Pancreas (tissue), 10 donors: ENCODE results near the gene UBE2F. TPM values are rescaled to one million over a fixed set of nuclear protein-coding genes. Genes with fewer than 3 reads are reported as not detected.
A peak's percentile ranks its signal among the peaks of the same experiment; 100 is the strongest.

Experiments
- ATAC-seq, 4 donors: fragments of 200-7000 bp; cut with Tn5 transposase; one replicate each; pipeline versions ENCODE4 v1.8.0 to v1.9.1; 2020; ENCODE audit warnings: mild to moderate bottlenecking in 4 of 4, moderate library complexity in 4 of 4
- DNase-seq, 6 donors: peaks; one replicate each; pipeline ENCODE4 v3.0.0-alpha.2; 2020
- FAIRE-seq: peaks from 2 replicates; lab custom pipeline; 2012; peaks lifted over from hg19 to GRCh38; lab: Jason Lieb, UNC
- H3K27ac ChIP-seq, 4 donors: fragments of 200-600 bp; sonication (generic); 1 replicate in 3 of 4; 2 replicates in 1 of 4; pipeline versions ENCODE4 v1.5.0 to v1.8.0; 2020
- H3K27me3 ChIP-seq, 4 donors: fragments of 200-600 bp; one replicate each; pipeline ENCODE4 v1.8.0; 2021
- H3K36me3 ChIP-seq, 3 donors: fragments of 200-600 bp; sonication (generic) in 1 of 3; one replicate each; pipeline versions ENCODE4 v1.5.0 to v1.8.0; 2020 to 2021
- H3K4me1 ChIP-seq, 3 donors: fragments of 200-600 bp; one replicate each; pipeline ENCODE4 v1.8.0; 2021
- H3K4me3 ChIP-seq, 4 donors: fragments of 200-600 bp; sonication (generic) in 2 of 4; one replicate each; pipeline versions ENCODE4 v1.5.0 to v1.8.0; 2020 to 2021
- H3K9me3 ChIP-seq, 4 donors: fragments of 200-600 bp; one replicate each; pipeline ENCODE4 v1.8.0; 2021
- WGBS, 2 donors: extraction: QIAGEN DNeasy Blood & Tissue Kit; methylation state at CpG; one replicate each; pipeline ENCODE4 v1.1.7; 2013; 5-methylcytosine and 5-hydroxymethylcytosine counted together
- intact Hi-C, 3 donors: fragments of 100-400 bp; cut with DNase I; formaldehyde crosslinking; loops; one replicate each; pipeline versions ENCODE4 v1.11.1 to v1.14.2; 2022
- polyA plus RNA-seq, 2 donors: library from polyadenylated mRNA; stranded (reverse); fragments of 200-250 nt; gene quantifications; one replicate each; pipeline ENCODE4 v1.2.3, GENCODE V29; 2013
- total RNA-seq, 6 donors: library from RNA; stranded (reverse); fragmentation: NEBNext Ultra II Directional in 4 of 6; extraction: Animal tissue kit (Norgen Biotek cat#: 25700) in 4 of 6; gene quantifications; one replicate each; pipeline versions ENCODE4 v1.2.1 to v1.2.4, GENCODE V29; 2021 to 2023
- TF ChIP-seq, protein P1 (sequence below), 4 donors: fragments of 200-600 bp; sonication (generic) in 3 of 4; IDR thresholded peaks; one replicate each; pipeline versions ENCODE4 v1.5.0 to v1.8.0; 2021; ENCODE audit warnings: antibody characterized with exemption in 4 of 4
- donor health status: healthy with polysubstance abuse.
- donor health status: DM: no; HTN: no; CAD: no; lungs with moderate emphysema.
- donor health status: DM: no; HTN: no; CAD: no.
- donor health status: control.
- donor health status: control.
- donor health status: Bipolar disorder and iron deficiency.
- donor health status: DM: yes; HTN: yes; CAD: no.
- donor health status: DM: no; HTN: no; CAD: no.
- donor health status: DM: no; HTN: no; CAD: no.
- donor health status: DM: yes; HTN: yes; CAD: no.

Gene UBE2F
- total and polyA plus RNA-seq, 8 donors = 32.4 to 51.7 (median 40.4) TPM

DNA sequence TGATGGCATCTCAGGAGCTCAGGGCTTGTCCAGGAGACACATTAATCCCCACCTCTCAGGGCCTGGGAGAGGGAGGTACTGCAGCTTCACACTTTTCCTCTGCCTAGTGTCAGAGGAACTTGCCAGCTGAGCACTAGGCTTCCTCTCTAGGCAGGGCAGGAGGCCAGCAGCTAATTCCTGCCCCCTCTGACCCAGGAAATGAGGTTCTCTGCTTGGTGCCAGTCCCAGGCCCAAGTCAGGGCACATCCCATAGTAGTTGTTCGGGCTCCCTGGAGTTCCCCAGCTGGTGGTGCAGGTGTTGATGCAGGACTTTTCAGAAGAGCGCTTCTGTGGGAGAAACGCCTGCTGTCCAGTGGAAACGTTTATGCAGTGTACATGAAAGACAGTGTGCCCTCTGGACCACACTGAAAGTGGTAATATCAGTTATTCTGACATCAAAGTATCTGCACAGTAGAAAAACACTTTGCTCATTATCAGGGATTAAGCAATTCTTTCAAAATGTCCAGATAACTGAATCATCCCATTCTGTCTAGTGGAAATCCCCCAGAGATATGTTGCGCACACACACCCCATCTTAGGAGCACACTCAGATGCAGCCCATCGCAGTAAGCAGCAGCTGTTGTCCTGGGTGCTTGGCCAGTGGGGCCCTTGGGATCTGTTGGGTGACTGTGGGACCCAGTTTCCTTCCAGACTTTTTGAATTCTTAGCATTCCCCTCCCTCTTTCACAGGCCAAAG lies 76.2 kb downstream of the UBE2F start:
- FAIRE-seq = no peak
- peak overlapping the region; percentile 20 to 72 (median 58) for H3K27ac ChIP-seq
- H3K4me1 ChIP-seq = peaks cover 34 to 52% (median 37%) of the 10 kb centered on the region in 3 donors
- H3K27me3 ChIP-seq = no peaks in the 10 kb centered on the region
- peak; percentile 66 to 90 (median 86) for DNase-seq
- no peaks in the 10 kb centered on the region for H3K9me3 ChIP-seq
- TF ChIP-seq, protein P1, sequence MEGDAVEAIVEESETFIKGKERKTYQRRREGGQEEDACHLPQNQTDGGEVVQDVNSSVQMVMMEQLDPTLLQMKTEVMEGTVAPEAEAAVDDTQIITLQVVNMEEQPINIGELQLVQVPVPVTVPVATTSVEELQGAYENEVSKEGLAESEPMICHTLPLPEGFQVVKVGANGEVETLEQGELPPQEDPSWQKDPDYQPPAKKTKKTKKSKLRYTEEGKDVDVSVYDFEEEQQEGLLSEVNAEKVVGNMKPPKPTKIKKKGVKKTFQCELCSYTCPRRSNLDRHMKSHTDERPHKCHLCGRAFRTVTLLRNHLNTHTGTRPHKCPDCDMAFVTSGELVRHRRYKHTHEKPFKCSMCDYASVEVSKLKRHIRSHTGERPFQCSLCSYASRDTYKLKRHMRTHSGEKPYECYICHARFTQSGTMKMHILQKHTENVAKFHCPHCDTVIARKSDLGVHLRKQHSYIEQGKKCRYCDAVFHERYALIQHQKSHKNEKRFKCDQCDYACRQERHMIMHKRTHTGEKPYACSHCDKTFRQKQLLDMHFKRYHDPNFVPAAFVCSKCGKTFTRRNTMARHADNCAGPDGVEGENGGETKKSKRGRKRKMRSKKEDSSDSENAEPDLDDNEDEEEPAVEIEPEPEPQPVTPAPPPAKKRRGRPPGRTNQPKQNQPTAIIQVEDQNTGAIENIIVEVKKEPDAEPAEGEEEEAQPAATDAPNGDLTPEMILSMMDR (IDR thresholded peaks at IDR 0.05) = no peak
- peaks cover 0 to 4% (median 3%) of the 10 kb centered on the region in 3 donors for H3K36me3 ChIP-seq
- H3K4me3 ChIP-seq = no peak overlapping the region
- 55 to 62% methylated on average over 6 of the region's 6 CpGs for WGBS, 2 donors
- peak; percentile 66 to 80 (median 74) for ATAC-seq
- intact Hi-C loops = no loop called here

DNA sequence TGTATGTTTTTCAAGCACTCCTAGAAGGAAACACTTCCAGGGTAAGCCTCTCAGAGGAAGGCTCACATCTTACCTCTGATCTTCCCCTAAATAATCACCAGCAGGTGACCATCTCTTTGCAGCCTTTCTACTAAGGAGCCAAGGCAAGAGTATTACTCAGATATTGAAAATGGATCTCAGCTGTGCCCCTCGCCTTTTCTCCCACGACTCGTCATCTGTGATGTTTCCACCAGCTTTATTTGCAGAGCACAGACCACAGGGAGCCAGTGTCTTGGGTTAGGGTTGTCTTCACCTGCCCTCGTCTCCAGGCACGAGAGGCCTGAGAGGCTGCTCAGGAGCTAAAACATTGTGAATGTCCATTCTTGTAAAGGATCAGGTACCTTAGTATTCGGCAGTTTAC lies 77.0 kb downstream of the UBE2F start:
- FAIRE-seq = no peak
- 41 to 45% methylated on average over 6 of the region's 6 CpGs for WGBS, 2 donors

DNA sequence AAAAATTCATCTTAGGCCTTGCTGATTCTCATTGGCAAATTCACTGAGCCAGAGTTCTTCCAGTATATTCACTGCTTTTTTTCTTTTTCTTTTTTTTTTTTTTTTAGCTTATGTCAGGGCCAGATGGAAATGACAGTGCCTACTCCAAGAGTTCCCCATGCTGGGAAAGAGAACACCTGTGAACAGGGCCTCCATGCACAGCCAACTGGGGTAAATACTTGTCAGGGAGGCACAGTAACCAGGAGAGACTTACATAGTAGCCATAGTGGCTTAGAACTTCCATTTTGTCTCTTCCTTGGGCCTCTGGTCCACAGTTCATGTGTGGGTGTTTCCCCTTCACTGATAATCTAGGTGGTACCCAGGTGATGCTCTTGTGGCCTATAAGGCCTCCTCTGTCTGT lies 78.8 kb downstream of the UBE2F start:
- Histone ChIP-seq H3K9me3 (no peaks in the 10 kb centered on the region), H3K4me1 (peaks cover 34 to 52% (median 37%) of the 10 kb centered on the region in 3 donors), H3K4me3 (no peak overlapping the region), H3K27ac (peak overlapping the region; percentile 63 to 72 (median 66)), H3K27me3 (no peaks in the 10 kb centered on the region), H3K36me3 (peaks cover 0 to 3% (median 0%) of the 10 kb centered on the region in 3 donors)
- FAIRE-seq = no peak
- TF ChIP-seq, protein P1 (IDR thresholded peaks at IDR 0.05) = no peak
- peak; percentile 67 to 81 (median 76) for ATAC-seq
- peak in 4 of 6 donors; percentile 62 to 89 (median 84) for DNase-seq
- intact Hi-C loops = no loop called here

More for the DNA sequence above, 77.0 kb downstream of the UBE2F start:
- Histone ChIP-seq H3K9me3 (no peaks in the 10 kb centered on the region), H3K4me3 (no peak overlapping the region), H3K4me1 (peaks cover 34 to 52% (median 37%) of the 10 kb centered on the region in 3 donors), H3K27ac (peak overlapping the region; percentile 20 to 72 (median 58)), H3K27me3 (no peaks in the 10 kb centered on the region), H3K36me3 (peaks cover 0 to 3% (median 0%) of the 10 kb centered on the region in 3 donors)
- intact Hi-C loops = no loop called here
- DNase-seq (peak in 4 of 6 donors; percentile 58 to 75 (median 70)), ATAC-seq (peak; percentile 35 to 43 (median 40))
- TF ChIP-seq, protein P1 (IDR thresholded peaks at IDR 0.05) = no peak

DNA sequence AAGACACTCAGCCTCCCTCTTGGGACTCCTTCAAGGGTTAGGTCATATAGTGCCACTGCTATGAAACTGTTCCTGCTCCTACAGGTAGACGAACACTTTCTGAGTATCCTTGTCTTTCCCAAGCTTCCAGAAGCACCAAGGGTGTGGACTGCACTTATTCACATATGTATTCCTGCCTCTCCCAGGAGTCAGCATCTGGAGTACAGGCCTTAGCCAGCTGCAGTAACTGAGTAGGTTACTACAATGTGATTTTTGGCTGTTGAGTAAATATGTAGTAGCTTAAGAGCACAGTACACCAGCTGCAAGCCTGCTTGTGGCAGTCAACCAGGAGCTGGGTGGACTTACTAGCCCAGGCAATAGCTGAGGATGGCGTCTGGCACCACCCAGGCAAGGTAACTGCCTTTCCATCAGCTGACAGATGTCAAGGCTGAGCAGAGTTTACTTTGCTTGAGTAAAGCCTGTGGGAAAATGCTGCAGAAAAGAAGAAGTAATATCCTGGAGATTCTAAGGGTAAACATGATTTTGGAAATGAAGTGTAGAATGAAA lies 80.0 kb downstream of the UBE2F start:
- Histone ChIP-seq H3K27me3 (no peaks in the 10 kb centered on the region), H3K27ac (peak overlapping the region; percentile 63 to 70 (median 66)), H3K36me3 (peaks cover 0 to 2% (median 0%) of the 10 kb centered on the region in 3 donors), H3K9me3 (no peaks in the 10 kb centered on the region), H3K4me1 (peaks cover 34 to 50% (median 37%) of the 10 kb centered on the region in 3 donors), H3K4me3 (no peak overlapping the region)
- intact Hi-C loops = no loop called here
- DNase-seq (peak in 4 of 6 donors; percentile 71 to 86 (median 74)), FAIRE-seq (no peak), ATAC-seq (peak; percentile 49 to 69 (median 58))
- 46 to 47% methylated on average over 2 of the region's 2 CpGs for WGBS, 2 donors
- TF ChIP-seq, protein P1 (IDR thresholded peaks at IDR 0.05) = no peak
